Spinal cord (tissue), 10 donors: ENCODE measurements around the gene DCAF12. TPM values are rescaled to one million over a fixed set of nuclear protein-coding genes. Genes with fewer than 3 reads are reported as not detected.

Source experiments
- DNase-seq, 6 donors: peaks; one replicate each; pipeline versions ENCODE4 v3.0.0 to v3.0.0-alpha.2; 2013 to 2015; ENCODE audit warnings: low spot score in 6 of 6, low read depth in 4 of 6
- H3K27ac ChIP-seq: one replicate; pipeline ENCODE4 v1.5.1; 2013; ENCODE audit warnings: low read depth, low read length, control low read depth
- H3K27me3 ChIP-seq: one replicate; pipeline ENCODE4 v1.6.1; 2013; ENCODE audit warnings: low read length; ENCODE audit not compliant: control insufficient read depth, insufficient read depth
- H3K36me3 ChIP-seq: one replicate; pipeline ENCODE4 v1.6.1; 2013; ENCODE audit warnings: low read length; ENCODE audit not compliant: control insufficient read depth, insufficient read depth
- H3K4me1 ChIP-seq: one replicate; pipeline ENCODE4 v1.6.1; 2013; ENCODE audit warnings: low read length; ENCODE audit not compliant: control insufficient read depth, insufficient read depth
- H3K4me3 ChIP-seq: one replicate; pipeline ENCODE4 v1.5.1; 2013; ENCODE audit warnings: low read depth, low read length, control low read depth
- H3K9me3 ChIP-seq: one replicate; pipeline ENCODE4 v1.6.1; 2013; ENCODE audit warnings: low read length; ENCODE audit not compliant: control insufficient read depth, insufficient read depth
- WGBS: methylation state at CpG from one replicate; pipeline ENCODE4 v1.1.5; 2013; ENCODE audit warnings: missing lambda C conversion rate; ENCODE audit not compliant: insufficient coverage; 5-methylcytosine and 5-hydroxymethylcytosine counted together
- polyA plus RNA-seq, 2 donors: library from polyadenylated mRNA; unstranded; fragments of 120-200 nt; gene quantifications; one replicate each; pipeline ENCODE4 v1.2.1, GENCODE V29; 2013; ENCODE audit not compliant: insufficient read length in 2 of 2
- total RNA-seq, 2 donors: library from RNA; depleted of rRNA in 1 of 2; stranded (reverse); fragments of 120-200 nt in 1 of 2; fragments of >200 nt in 1 of 2; gene quantifications; one replicate each; pipeline versions ENCODE4 v1.2.3 to v1.2.4, GENCODE V29; 2013 to 2014
- donor health status: healthy.

DCAF12 gene
- total and polyA plus RNA-seq, 4 donors, result 32.3 to 46.9 (median 41.3) TPM

- Histone ChIP-seq H3K9me3 (no peaks in the 10 kb centered on the region), H3K4me3 (no peak overlapping the region), H3K36me3 (no peaks in the 10 kb centered on the region), H3K27me3 (no peaks in the 10 kb centered on the region), H3K27ac (no peak overlapping the region), H3K4me1 (peaks cover 5% of the 10 kb centered on the region)
- no peak for DNase-seq
- 90% methylated on average over 2 of the region's 2 CpGs for WGBS
These were observed 47.3 kb downstream of the DCAF12 start for GRCh38 chr9:34079181-34079580.

GRCh38 chr9:34072868-34073590 lies 53.5 kb downstream of the DCAF12 start:
- peak in 1 of 6 donors; percentile 4 for DNase-seq
- no peaks in the 10 kb centered on the region for H3K36me3 ChIP-seq
- no peak overlapping the region for H3K4me3 ChIP-seq
- H3K27me3 ChIP-seq, result no peaks in the 10 kb centered on the region
- H3K27ac ChIP-seq, result no peak overlapping the region
- WGBS, result 83% methylated on average over 3 of the region's 5 CpGs
- no peaks in the 10 kb centered on the region for H3K9me3 ChIP-seq
- no peaks in the 10 kb centered on the region for H3K4me1 ChIP-seq

GRCh38 chr9:34072410-34072809 lies 54.1 kb downstream of the DCAF12 start:
- no peak overlapping the region for H3K27ac ChIP-seq
- H3K27me3 ChIP-seq, result no peaks in the 10 kb centered on the region
- no peaks in the 10 kb centered on the region for H3K4me1 ChIP-seq
- WGBS, result 80% methylated on average over 1 of the region's 2 CpGs
- H3K9me3 ChIP-seq, result no peaks in the 10 kb centered on the region
- DNase-seq, result no peak
- H3K36me3 ChIP-seq, result no peaks in the 10 kb centered on the region
- H3K4me3 ChIP-seq, result no peak overlapping the region

GRCh38 chr9:34070606-34071324 lies 55.7 kb downstream of the DCAF12 start:
- H3K4me3 ChIP-seq, result no peak overlapping the region
- no peaks in the 10 kb centered on the region for H3K27me3 ChIP-seq
- H3K27ac ChIP-seq, result no peak overlapping the region
- H3K4me1 ChIP-seq, result no peaks in the 10 kb centered on the region
- DNase-seq, result peak in 1 of 6 donors; percentile 25
- H3K36me3 ChIP-seq, result no peaks in the 10 kb centered on the region
- no peaks in the 10 kb centered on the region for H3K9me3 ChIP-seq
- 71% methylated on average over 1 of the region's 5 CpGs for WGBS

GRCh38 chr9:34069831-34070230 lies 56.7 kb downstream of the DCAF12 start:
- Histone ChIP-seq H3K4me3 (no peak overlapping the region), H3K4me1 (no peaks in the 10 kb centered on the region), H3K9me3 (no peaks in the 10 kb centered on the region), H3K27me3 (no peaks in the 10 kb centered on the region), H3K27ac (no peak overlapping the region), H3K36me3 (no peaks in the 10 kb centered on the region)
- no peak for DNase-seq
- WGBS, result 88% methylated on average over 5 of the region's 6 CpGs

- no peaks in the 10 kb centered on the region for H3K27me3 ChIP-seq
- WGBS, result 60% methylated on average over 1 of the region's 3 CpGs
- H3K4me1 ChIP-seq, result no peaks in the 10 kb centered on the region
- H3K9me3 ChIP-seq, result no peaks in the 10 kb centered on the region
- H3K36me3 ChIP-seq, result no peaks in the 10 kb centered on the region
- H3K27ac ChIP-seq, result no peak overlapping the region
- DNase-seq, result no peak
- no peak overlapping the region for H3K4me3 ChIP-seq
These were observed 61.0 kb downstream of the DCAF12 start for GRCh38 chr9:34065541-34065940.

- no peaks in the 10 kb centered on the region for H3K9me3 ChIP-seq
- no peaks in the 10 kb centered on the region for H3K4me1 ChIP-seq
- H3K27ac ChIP-seq, result no peak overlapping the region
- no peaks in the 10 kb centered on the region for H3K36me3 ChIP-seq
- WGBS, result 100% methylated on average over 2 of the region's 3 CpGs
- no peak for DNase-seq
- H3K27me3 ChIP-seq, result no peaks in the 10 kb centered on the region
- H3K4me3 ChIP-seq, result no peak overlapping the region
These were observed 66.5 kb downstream of the DCAF12 start for GRCh38 chr9:34059954-34060353.

GRCh38 chr9:34059281-34059680 lies 67.2 kb downstream of the DCAF12 start:
- Histone ChIP-seq H3K4me3 (no peak overlapping the region), H3K9me3 (no peaks in the 10 kb centered on the region), H3K27me3 (no peaks in the 10 kb centered on the region), H3K27ac (no peak overlapping the region), H3K4me1 (no peaks in the 10 kb centered on the region), H3K36me3 (no peaks in the 10 kb centered on the region)
- 72% methylated on average over 2 of the region's 3 CpGs for WGBS
- no peak for DNase-seq

GRCh38 chr9:34049630-34050384 lies 76.7 kb downstream of the DCAF12 start:
- H3K36me3 ChIP-seq, result no peaks in the 10 kb centered on the region
- DNase-seq, result peak in 2 of 6 donors; percentile 11 to 18
- H3K4me1 ChIP-seq, result peaks cover 4% of the 10 kb centered on the region
- H3K4me3 ChIP-seq, result peak overlapping the region; percentile 82
- WGBS, result 60% methylated on average over 4 of the region's 18 CpGs
- no peaks in the 10 kb centered on the region for H3K9me3 ChIP-seq
- H3K27me3 ChIP-seq, result no peaks in the 10 kb centered on the region
- peak overlapping the region; percentile 94 for H3K27ac ChIP-seq
